Measurements from ENCODE around the gene KDM2B.

GRCh38 chr12:121543786-121544185, 37.0 kb downstream of the KDM2B start:
- TF ChIP-seq CTCF (IDR thresholded peaks at IDR 0.05) (no peak), POLR2AphosphoS5 (IDR thresholded peaks at IDR 0.05) (no peak), POLR2A (IDR thresholded peaks at IDR 0.05) (no peak)

Data from prostate gland (tissue), 2 donors.